Spleen (tissue), 11 donors: ENCODE measurements around the gene ETFRF1. TPM values are rescaled to one million over a fixed set of nuclear protein-coding genes. Genes with fewer than 3 reads are reported as not detected.
A peak's percentile ranks its signal among the peaks of the same experiment; 100 is the strongest.

Experiments used
- DNase-seq: peaks from one replicate; pipeline ENCODE4 v3.0.0-alpha.2; 2020
- H3K27ac ChIP-seq, 8 donors: fragments of 200-600 bp; sonication (generic) in 7 of 8; 1 replicate in 4 of 8; 2 replicates in 4 of 8; pipeline versions ENCODE4 v1.5.0 to v1.8.0; 2016 to 2021; ENCODE audit warnings: inconsistent platforms in 4 of 8, mild to moderate bottlenecking in 4 of 8, moderate library complexity in 1 of 8
- H3K27me3 ChIP-seq, 7 donors: fragments of 200-600 bp; sonication (generic) in 6 of 7; replicated peaks in 1 of 7; 1 replicate in 4 of 7; 2 replicates in 3 of 7; pipeline versions ENCODE4 v1.5.0 to v1.8.0; 2016 to 2021; ENCODE audit warnings: inconsistent platforms in 3 of 7, mild to moderate bottlenecking in 1 of 7
- H3K36me3 ChIP-seq, 6 donors: fragments of 200-600 bp; sonication (generic) in 5 of 6; 1 replicate in 4 of 6; 2 replicates in 2 of 6; pipeline versions ENCODE4 v1.5.0 to v1.8.0; 2016 to 2021; ENCODE audit warnings: inconsistent platforms in 2 of 6
- H3K4me1 ChIP-seq, 6 donors: fragments of 200-600 bp; sonication (generic) in 5 of 6; 1 replicate in 3 of 6; 2 replicates in 3 of 6; pipeline versions ENCODE4 v1.5.0 to v1.8.0; 2016 to 2021; ENCODE audit warnings: inconsistent platforms in 3 of 6
- H3K4me3 ChIP-seq, 8 donors: fragments of 200-600 bp; sonication (generic) in 7 of 8; 1 replicate in 4 of 8; 2 replicates in 4 of 8; pipeline versions ENCODE4 v1.5.0 to v1.8.0; 2016 to 2021; ENCODE audit warnings: inconsistent platforms in 4 of 8, mild to moderate bottlenecking in 4 of 8, moderate library complexity in 2 of 8
- H3K9me3 ChIP-seq, 8 donors: fragments of 200-600 bp; sonication (generic) in 7 of 8; 1 replicate in 4 of 8; 2 replicates in 4 of 8; pipeline versions ENCODE4 v1.5.0 to v1.8.0; 2016 to 2021; ENCODE audit warnings: inconsistent platforms in 4 of 8
- POLR2A ChIP-seq, 3 donors: fragments of 450-650 bp; IDR thresholded peaks; one replicate each; pipeline ENCODE4 v1.5.1; 2017; ENCODE audit warnings: antibody characterized with exemption in 3 of 3, mild to moderate bottlenecking in 1 of 3
- POLR2AphosphoS5 ChIP-seq, 3 donors: sonication (generic); formaldehyde crosslinking; IDR thresholded peaks; one replicate each; pipeline ENCODE4 v1.5.1; 2017; ENCODE audit warnings: antibody characterized with exemption in 3 of 3
- WGBS, 5 donors: extraction: QIAGEN DNeasy Blood & Tissue Kit in 3 of 5; methylation state at CpG; one replicate each; pipeline versions ENCODE4 v1.1.5 to v1.1.7; 2013 to 2018; 5-methylcytosine and 5-hydroxymethylcytosine counted together
- intact Hi-C: fragments of 100-400 bp; cut with DNase I; formaldehyde crosslinking; loops from one replicate; pipeline ENCODE4 v1.15.0; 2023; ENCODE audit warnings: low total_unique reads
- polyA plus RNA-seq, 3 donors: library from polyadenylated mRNA; stranded (reverse); fragments of 200-250 nt; gene quantifications; one replicate each; pipeline ENCODE4 v1.2.1, GENCODE V29; 2013
- total RNA-seq, 7 donors: library from RNA; depleted of rRNA in 3 of 7; stranded (reverse); fragments of >200 nt in 3 of 7; fragmentation: NEBNext Ultra II Directional in 4 of 7; extraction: Animal tissue kit (Norgen Biotek cat#: 25700) in 4 of 7; gene quantifications; one replicate each; pipeline versions ENCODE4 v1.1.0 to v1.2.1, GENCODE V29; 2016 to 2021
- TF ChIP-seq, protein P1 (sequence below), 11 experiments: fragments of 200-600 bp in 7 of 11; fragments of 450-650 bp in 4 of 11; sonication (generic) in 4 of 11; IDR thresholded peaks in 8 of 11; conservative IDR thresholded peaks in 3 of 11; 1 replicate in 7 of 11; 2 replicates in 4 of 11; pipeline versions ENCODE4 v1.4.0 to v1.8.0; 2016 to 2021; ENCODE audit warnings: antibody characterized with exemption in 11 of 11, inconsistent platforms in 4 of 11, mild to moderate bottlenecking in 1 of 11
- donor health status: healthy with polysubstance abuse.
- donor health status: DM: no; HTN: no; CAD: no; lungs with moderate emphysema.
- donor health status: DM: no; HTN: no; CAD: no.
- donor health status: Bipolar disorder and iron deficiency.
- donor health status: healthy.
- donor health status: DM: no; HTN: no; CAD: no.
- donor health status: DM: yes; HTN: yes; CAD: no.

Gene ETFRF1
- total and polyA plus RNA-seq, 10 donors = 17.2 to 50.0 (median 23.9) TPM

GRCh38 chr12:25187781-25188180 lies 7.3 kb upstream of the ETFRF1 start:
- no peak for DNase-seq
- intact Hi-C loops = no loop called here

GRCh38 chr12:25189656-25190055 lies 5.4 kb upstream of the ETFRF1 start:
- TF ChIP-seq POLR2AphosphoS5 (IDR thresholded peaks at IDR 0.05) = no peak
- TF ChIP-seq, protein P1, sequence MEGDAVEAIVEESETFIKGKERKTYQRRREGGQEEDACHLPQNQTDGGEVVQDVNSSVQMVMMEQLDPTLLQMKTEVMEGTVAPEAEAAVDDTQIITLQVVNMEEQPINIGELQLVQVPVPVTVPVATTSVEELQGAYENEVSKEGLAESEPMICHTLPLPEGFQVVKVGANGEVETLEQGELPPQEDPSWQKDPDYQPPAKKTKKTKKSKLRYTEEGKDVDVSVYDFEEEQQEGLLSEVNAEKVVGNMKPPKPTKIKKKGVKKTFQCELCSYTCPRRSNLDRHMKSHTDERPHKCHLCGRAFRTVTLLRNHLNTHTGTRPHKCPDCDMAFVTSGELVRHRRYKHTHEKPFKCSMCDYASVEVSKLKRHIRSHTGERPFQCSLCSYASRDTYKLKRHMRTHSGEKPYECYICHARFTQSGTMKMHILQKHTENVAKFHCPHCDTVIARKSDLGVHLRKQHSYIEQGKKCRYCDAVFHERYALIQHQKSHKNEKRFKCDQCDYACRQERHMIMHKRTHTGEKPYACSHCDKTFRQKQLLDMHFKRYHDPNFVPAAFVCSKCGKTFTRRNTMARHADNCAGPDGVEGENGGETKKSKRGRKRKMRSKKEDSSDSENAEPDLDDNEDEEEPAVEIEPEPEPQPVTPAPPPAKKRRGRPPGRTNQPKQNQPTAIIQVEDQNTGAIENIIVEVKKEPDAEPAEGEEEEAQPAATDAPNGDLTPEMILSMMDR (IDR thresholded peaks at IDR 0.05 in 8 of 11, conservative IDR thresholded peaks at IDR 0.05 in 3 of 11) = no peak
- TF ChIP-seq POLR2A (IDR thresholded peaks at IDR 0.05) = no peak
- DNase-seq = no peak
- Histone ChIP-seq H3K4me3 (no peak overlapping the region), H3K36me3 (no peaks in the 10 kb centered on the region), H3K27ac (no peak overlapping the region), H3K9me3 (no peaks in the 10 kb centered on the region), H3K4me1 (peaks cover 0 to 18% (median 10%) of the 10 kb centered on the region in 6 donors), H3K27me3 (no peaks in the 10 kb centered on the region)
- intact Hi-C loops = no loop called here

More at GRCh38 chr12:25187781-25188180, 7.3 kb upstream of the ETFRF1 start:
- Histone ChIP-seq H3K4me3 (no peak overlapping the region), H3K9me3 (no peaks in the 10 kb centered on the region), H3K27ac (no peak overlapping the region), H3K36me3 (no peaks in the 10 kb centered on the region), H3K4me1 (peaks cover 0 to 9% (median 5%) of the 10 kb centered on the region in 6 donors), H3K27me3 (no peaks in the 10 kb centered on the region)
- WGBS, 5 donors = 93 to 100% (median 97%) methylated on average over 2 of the region's 2 CpGs
- TF ChIP-seq, protein P1 (IDR thresholded peaks at IDR 0.05 in 8 of 11, conservative IDR thresholded peaks at IDR 0.05 in 3 of 11) = no peak
- TF ChIP-seq POLR2AphosphoS5 (IDR thresholded peaks at IDR 0.05) = no peak
- no peak for TF ChIP-seq POLR2A (IDR thresholded peaks at IDR 0.05)

DNA sequence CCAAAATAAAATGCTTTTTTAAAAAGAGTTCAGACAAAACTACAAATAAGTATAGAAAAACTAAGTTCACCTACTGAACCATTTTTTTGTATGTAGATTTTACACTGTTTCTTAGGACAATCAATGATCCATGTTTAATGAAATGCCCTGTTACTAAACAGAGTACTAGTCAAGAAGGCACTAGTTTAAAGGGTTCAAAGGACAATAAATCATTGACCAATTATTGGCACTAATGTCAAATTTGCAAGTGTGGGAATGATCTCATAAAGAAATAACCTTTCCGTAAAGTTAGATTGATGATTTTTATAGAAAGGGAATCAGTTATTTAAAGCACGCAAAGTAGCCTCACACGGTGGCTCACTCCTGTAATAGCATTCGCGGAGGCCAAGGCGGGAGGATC lies 4.2 kb upstream of the ETFRF1 start:
- Histone ChIP-seq H3K27me3 (no peaks in the 10 kb centered on the region), H3K4me3 (no peak overlapping the region), H3K9me3 (no peaks in the 10 kb centered on the region), H3K4me1 (peaks cover under 1 to 23% (median 13%) of the 10 kb centered on the region in 6 donors), H3K36me3 (no peaks in the 10 kb centered on the region), H3K27ac (no peak overlapping the region)
- intact Hi-C loops = no loop called here
- TF ChIP-seq, protein P1 (IDR thresholded peaks at IDR 0.05 in 8 of 11, conservative IDR thresholded peaks at IDR 0.05 in 3 of 11) = no peak
- TF ChIP-seq POLR2AphosphoS5 (IDR thresholded peaks at IDR 0.05) (no peak), POLR2A (IDR thresholded peaks at IDR 0.05) (no peak)
- no peak for DNase-seq
- WGBS, 5 donors = 88 to 98% (median 96%) methylated on average over 6 of the region's 6 CpGs

DNA sequence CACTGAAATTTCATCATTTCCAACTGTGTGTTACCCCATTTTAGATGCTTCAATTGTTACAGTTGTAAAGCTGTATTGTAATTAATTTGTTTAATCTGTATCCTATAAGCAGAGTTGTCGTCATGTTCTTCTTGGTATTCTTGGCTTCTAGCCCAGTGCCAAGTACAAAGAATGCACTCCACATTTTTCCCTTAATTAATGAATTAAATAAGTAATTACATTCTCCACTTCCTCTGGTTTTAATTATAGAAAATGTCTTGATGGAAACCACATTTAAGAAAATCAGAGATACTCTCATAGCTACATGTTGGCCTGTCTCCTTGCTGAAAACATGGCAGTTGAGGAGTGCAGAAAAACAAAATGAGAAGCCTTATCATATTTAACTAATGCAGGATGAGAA lies 823 bp upstream of the ETFRF1 start:
- H3K4me1 ChIP-seq = peaks cover 5 to 45% (median 22%) of the 10 kb centered on the region in 6 donors
- intact Hi-C loops = no loop called here
- TF ChIP-seq, protein P1 (IDR thresholded peaks at IDR 0.05 in 8 of 11, conservative IDR thresholded peaks at IDR 0.05 in 3 of 11) = no peak
- TF ChIP-seq POLR2A (IDR thresholded peaks at IDR 0.05) = no peak
- TF ChIP-seq POLR2AphosphoS5 (IDR thresholded peaks at IDR 0.05) = no peak
- H3K27ac ChIP-seq = peak overlapping the region in 3 of 8 donors; percentile 92 to 93 (median 93)
- peak overlapping the region in 6 of 8 donors; percentile 57 to 77 (median 68) for H3K4me3 ChIP-seq
- DNase-seq = no peak
- H3K36me3 ChIP-seq = no peaks in the 10 kb centered on the region
- H3K9me3 ChIP-seq = no peaks in the 10 kb centered on the region
- WGBS, 5 donors = 53 to 77% (median 58%) methylated on average over 1 of the region's 1 CpG
- no peaks in the 10 kb centered on the region for H3K27me3 ChIP-seq
